Small intestine (tissue), 7 donors: Measurements from ENCODE around the gene KRT9. TPM values are rescaled to one million over a fixed set of nuclear protein-coding genes. Genes with fewer than 3 reads are reported as not detected.
A peak's percentile ranks its signal among the peaks of the same experiment; 100 is the strongest.
"Not testable (repeated sequence)": the region's sequence is repeated elsewhere in the genome, so short reads cannot be mapped to it uniquely, and the experiment has no call there.

Source experiments
- DNase-seq, 2 donors: peaks; one replicate each; pipeline versions ENCODE4 v3.0.0 to v3.0.0-alpha.2; 2013
- FAIRE-seq: peaks from 2 replicates; lab custom pipeline; 2012; peaks lifted over from hg19 to GRCh38; lab: Jason Lieb, UNC
- H3K27ac ChIP-seq, 3 donors: one replicate each; pipeline ENCODE4 v1.5.1; 2013; ENCODE audit warnings: low read length in 2 of 3, mild to moderate bottlenecking in 2 of 3, control low read depth in 1 of 3, inconsistent platforms in 1 of 3, low read depth in 1 of 3, moderate library complexity in 1 of 3
- H3K27me3 ChIP-seq, 3 donors: one replicate each; pipeline ENCODE4 v1.6.1; 2013; ENCODE audit warnings: low read length in 3 of 3, inconsistent platforms in 1 of 3; ENCODE audit not compliant: control insufficient read depth in 3 of 3, insufficient read depth in 3 of 3
- H3K36me3 ChIP-seq, 3 donors: one replicate each; pipeline ENCODE4 v1.6.1; 2013; ENCODE audit warnings: low read length in 3 of 3, inconsistent platforms in 1 of 3, low read depth in 1 of 3, mild to moderate bottlenecking in 1 of 3, moderate library complexity in 1 of 3; ENCODE audit not compliant: control insufficient read depth in 3 of 3, insufficient read depth in 2 of 3
- H3K4me1 ChIP-seq, 3 donors: one replicate each; pipeline ENCODE4 v1.6.1; 2013; ENCODE audit warnings: low read length in 2 of 3, inconsistent platforms in 1 of 3, low read depth in 1 of 3, mild to moderate bottlenecking in 1 of 3, moderate library complexity in 1 of 3; ENCODE audit not compliant: control insufficient read depth in 3 of 3, insufficient read depth in 2 of 3
- H3K4me3 ChIP-seq, 3 donors: one replicate each; pipeline ENCODE4 v1.5.1; 2013; ENCODE audit warnings: low read length in 3 of 3, control low read depth in 1 of 3, inconsistent platforms in 1 of 3, low read depth in 1 of 3, mild to moderate bottlenecking in 1 of 3, moderate library complexity in 1 of 3
- H3K9me3 ChIP-seq, 2 donors: one replicate each; pipeline ENCODE4 v1.6.1; 2013; ENCODE audit warnings: low read depth in 1 of 2, low read length in 1 of 2; ENCODE audit not compliant: control insufficient read depth in 2 of 2, insufficient read depth in 1 of 2
- WGBS, 3 donors: extraction: QIAGEN DNeasy Blood & Tissue Kit; methylation state at CpG; one replicate each; pipeline ENCODE4 v1.1.7; 2013; 5-methylcytosine and 5-hydroxymethylcytosine counted together
- polyA plus RNA-seq, 4 donors: library from polyadenylated mRNA; stranded (reverse) in 3 of 4; unstranded in 1 of 4; fragments of 200-250 nt in 3 of 4; fragments of 120-200 nt in 1 of 4; gene quantifications; one replicate each; pipeline versions ENCODE4 v1.2.1 to v1.2.3, GENCODE V29; 2013
- donor health status: healthy with polysubstance abuse.
- donor health status: control.
- donor health status: control.
- donor health status: Bipolar disorder and iron deficiency.
- donor health status: healthy.

Gene KRT9
- polyA plus RNA-seq, 4 donors = 0.15 TPM; not detected in 3

DNA sequence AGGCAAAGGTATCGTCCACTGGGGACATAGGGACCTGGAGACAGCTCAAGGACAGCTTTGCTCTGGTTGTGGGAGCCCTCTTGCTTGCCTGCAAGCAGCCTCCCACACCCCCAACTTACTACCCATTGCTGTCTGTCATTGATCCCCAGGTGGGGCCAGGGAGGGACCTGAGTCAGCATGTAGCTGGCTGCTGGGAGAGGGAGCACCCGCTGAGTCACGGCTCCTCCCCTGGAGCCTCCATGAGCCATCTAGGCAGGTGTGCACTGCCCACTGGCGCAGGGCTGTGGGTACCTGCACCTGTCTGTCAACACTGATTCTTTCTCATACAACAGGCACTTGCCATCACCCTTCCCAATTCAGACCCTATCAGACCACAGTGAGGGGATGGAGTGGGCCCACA is 4.9 kb upstream of the KRT9 start:
- H3K27ac ChIP-seq, H3K36me3 ChIP-seq, FAIRE-seq, H3K9me3 ChIP-seq, H3K4me3 ChIP-seq, H3K4me1 ChIP-seq: not testable (repeated sequence)
- peak in 1 of 2 donors; percentile 70 for DNase-seq
- H3K27me3 ChIP-seq = peaks cover 0 to 19% (median 0%) of the 10 kb centered on the region in 3 donors
- WGBS, 3 donors = 38 to 69% (median 67%) methylated on average over 1 to 4 of the region's 4 CpGs

DNA sequence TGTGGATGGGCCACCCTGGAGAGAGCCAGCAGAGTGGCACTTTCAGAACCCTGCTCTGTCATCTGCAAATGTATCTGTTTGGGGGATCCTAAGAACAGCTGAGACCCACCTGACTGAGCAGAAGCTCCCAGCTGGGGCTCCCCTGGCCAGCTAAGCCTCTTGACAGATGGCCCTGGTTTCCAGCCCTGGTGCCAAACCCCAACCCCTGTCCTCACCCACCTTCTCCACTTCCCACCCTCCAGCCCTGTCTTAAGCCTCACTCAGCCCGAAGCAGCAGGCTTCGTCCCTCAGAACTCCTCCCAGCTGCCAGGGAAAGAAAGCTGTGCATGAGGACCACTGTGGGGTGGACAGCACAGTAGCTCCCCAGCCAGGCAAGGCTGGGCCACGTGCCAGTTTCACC is 3.5 kb upstream of the KRT9 start:
- Histone ChIP-seq H3K9me3 (no peaks in the 10 kb centered on the region), H3K4me1 (peaks cover 0 to 2% (median 0%) of the 10 kb centered on the region in 3 donors), H3K27me3 (peaks cover 0 to 23% (median 0%) of the 10 kb centered on the region in 3 donors), H3K36me3 (no peaks in the 10 kb centered on the region), H3K27ac (no peak overlapping the region), H3K4me3 (no peak overlapping the region)
- FAIRE-seq (no peak), DNase-seq (no peak)
- 59 to 80% (median 73%) methylated on average over 3 of the region's 3 CpGs for WGBS, 3 donors

DNA sequence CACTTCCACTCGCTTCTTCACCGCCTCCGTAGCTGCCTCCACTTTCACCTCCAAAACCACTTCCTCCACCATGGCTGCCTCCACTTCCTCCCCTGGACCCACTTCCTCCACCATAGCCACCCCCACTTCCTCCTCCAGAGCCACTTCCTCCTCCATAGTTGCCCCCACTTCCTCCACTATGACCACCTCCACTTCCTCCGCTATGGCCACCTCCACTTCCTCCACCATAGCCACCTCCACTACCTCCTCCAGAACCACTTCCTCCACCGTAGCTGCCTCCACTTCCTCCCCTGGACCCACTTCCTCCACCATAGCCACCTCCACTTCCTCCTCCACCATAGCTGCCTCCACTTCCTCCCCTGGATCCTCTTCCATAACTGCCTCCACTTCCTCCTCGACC is 4.5 kb downstream of the KRT9 start:
- Histone ChIP-seq H3K27ac (no peak overlapping the region), H3K4me3 (no peak overlapping the region), H3K4me1 (no peaks in the 10 kb centered on the region), H3K36me3 (no peaks in the 10 kb centered on the region), H3K27me3 (peaks cover 0 to 47% (median 3%) of the 10 kb centered on the region in 3 donors), H3K9me3 (peaks cover 0 to 4% of the 10 kb centered on the region in 2 donors)
- DNase-seq (no peak), FAIRE-seq (no peak)
- 72 to 92% (median 83%) methylated on average over 6 of the region's 6 CpGs for WGBS, 3 donors

DNA sequence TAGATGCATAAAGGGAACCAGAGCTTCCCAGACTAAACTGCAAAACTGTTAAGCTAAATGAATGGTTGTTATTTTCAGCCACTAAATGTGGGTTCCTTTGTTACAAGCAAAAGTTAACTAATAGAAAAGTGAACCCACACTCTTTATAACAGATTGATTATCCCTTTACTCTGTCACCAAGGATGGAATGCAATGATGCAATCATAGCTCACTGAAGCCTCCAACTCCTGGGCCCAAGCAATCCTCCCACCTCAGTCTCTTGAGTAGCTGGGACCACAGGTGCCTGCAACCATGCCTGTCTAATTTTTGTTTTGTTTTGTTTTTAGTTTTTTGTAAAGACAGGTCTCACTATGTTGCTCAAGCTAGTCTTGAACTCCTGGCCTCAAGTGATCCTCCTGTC is 6.5 kb downstream of the KRT9 start:
- H3K27ac ChIP-seq = no peak overlapping the region
- H3K36me3 ChIP-seq = no peaks in the 10 kb centered on the region
- no peaks in the 10 kb centered on the region for H3K4me1 ChIP-seq
- DNase-seq = no peak
- H3K9me3 ChIP-seq = peaks cover 0 to 4% of the 10 kb centered on the region in 2 donors
- FAIRE-seq = no peak
- peaks cover 0 to 38% (median 3%) of the 10 kb centered on the region in 3 donors for H3K27me3 ChIP-seq
- no peak overlapping the region for H3K4me3 ChIP-seq

DNA sequence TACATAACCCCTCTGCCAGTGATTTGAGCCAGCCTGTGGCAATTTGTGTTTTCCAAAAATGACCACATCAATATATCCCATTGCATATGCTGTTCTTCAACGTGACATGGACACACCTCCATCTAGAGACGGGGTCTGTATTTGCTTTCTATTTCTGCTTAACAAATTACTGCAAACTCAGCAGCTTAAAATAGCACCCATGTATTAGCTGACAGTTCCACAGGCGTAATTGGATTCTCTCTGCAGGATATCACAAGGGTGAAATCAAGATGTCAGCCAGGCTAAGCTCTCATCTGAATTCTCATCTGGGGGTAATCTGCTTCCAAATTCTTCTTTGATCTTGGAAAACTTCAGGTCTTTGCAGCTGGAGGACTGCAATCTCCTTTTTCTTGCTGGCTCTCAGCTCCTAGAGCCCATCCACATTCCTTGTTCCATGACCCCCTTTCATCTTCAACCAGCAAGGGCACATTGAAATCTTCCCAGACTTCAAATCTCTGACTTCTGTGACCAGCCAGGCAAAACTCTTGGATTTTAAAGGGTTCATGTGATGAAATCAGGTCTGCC is 8.2 kb downstream of the KRT9 start:
- no peak for DNase-seq
- no peaks in the 10 kb centered on the region for H3K36me3 ChIP-seq
- peaks cover 0 to 4% of the 10 kb centered on the region in 2 donors for H3K9me3 ChIP-seq
- FAIRE-seq = no peak
- H3K27me3 ChIP-seq = peaks cover 0 to 36% (median 3%) of the 10 kb centered on the region in 3 donors
- no peak overlapping the region for H3K27ac ChIP-seq
- 43 to 59% (median 47%) methylated on average over 3 of the region's 3 CpGs for WGBS, 3 donors
- no peak overlapping the region for H3K4me3 ChIP-seq
- H3K4me1 ChIP-seq = no peaks in the 10 kb centered on the region

DNA sequence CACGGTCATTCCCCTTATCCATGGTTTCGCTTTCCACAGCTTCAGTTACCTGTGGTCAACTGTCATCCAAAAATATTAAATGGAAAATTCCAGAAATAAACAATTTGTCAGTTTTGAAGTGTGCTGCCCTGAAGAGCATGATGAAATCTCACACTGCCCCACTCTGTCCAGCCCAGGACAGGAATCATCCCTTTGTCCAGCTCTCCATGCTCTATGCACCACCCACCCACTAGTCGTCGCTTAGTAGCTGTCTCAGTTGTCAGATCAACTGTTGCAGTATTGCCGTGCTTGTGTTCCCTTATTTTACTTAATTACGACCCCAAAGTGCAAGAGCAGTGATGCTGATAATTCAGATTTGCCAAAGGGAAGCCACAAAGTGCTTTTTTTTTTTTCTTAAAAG is 10.3 kb downstream of the KRT9 start:
- 69 to 77% (median 73%) methylated on average over 6 of the region's 6 CpGs for WGBS, 3 donors
- FAIRE-seq (no peak), DNase-seq (no peak)
- Histone ChIP-seq H3K9me3 (no peaks in the 10 kb centered on the region), H3K27ac (no peak overlapping the region), H3K4me1 (no peaks in the 10 kb centered on the region), H3K36me3 (no peaks in the 10 kb centered on the region), H3K27me3 (peaks cover 0 to 19% (median 3%) of the 10 kb centered on the region in 3 donors), H3K4me3 (no peak overlapping the region)

DNA sequence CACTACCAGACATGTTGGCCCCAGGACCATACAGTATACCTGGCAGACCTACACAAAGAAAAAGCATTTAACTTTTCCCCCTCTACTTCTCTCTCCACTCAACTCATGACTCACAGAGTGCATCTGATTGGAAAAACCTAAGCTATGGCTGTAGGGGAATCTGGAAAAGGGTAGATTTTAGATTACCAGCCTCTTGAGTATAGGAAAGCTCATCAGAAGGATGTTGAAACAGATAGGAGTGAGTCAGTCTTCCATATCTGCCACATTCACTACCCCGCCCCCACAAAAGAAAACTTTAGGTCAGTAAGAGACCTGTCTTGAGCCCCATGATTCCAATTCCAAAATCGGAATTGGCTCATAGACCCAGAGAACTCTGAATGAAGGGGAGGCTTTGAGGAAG is 12.3 kb downstream of the KRT9 start:
- Histone ChIP-seq H3K27ac (no peak overlapping the region), H3K27me3 (peaks cover 0 to 15% (median 3%) of the 10 kb centered on the region in 3 donors), H3K4me3 (no peak overlapping the region), H3K4me1 (no peaks in the 10 kb centered on the region), H3K36me3 (no peaks in the 10 kb centered on the region), H3K9me3 (no peaks in the 10 kb centered on the region)
- no peak for FAIRE-seq
- DNase-seq = no peak
- WGBS, 3 donors = 82 to 94% (median 89%) methylated on average over 2 of the region's 2 CpGs

DNA sequence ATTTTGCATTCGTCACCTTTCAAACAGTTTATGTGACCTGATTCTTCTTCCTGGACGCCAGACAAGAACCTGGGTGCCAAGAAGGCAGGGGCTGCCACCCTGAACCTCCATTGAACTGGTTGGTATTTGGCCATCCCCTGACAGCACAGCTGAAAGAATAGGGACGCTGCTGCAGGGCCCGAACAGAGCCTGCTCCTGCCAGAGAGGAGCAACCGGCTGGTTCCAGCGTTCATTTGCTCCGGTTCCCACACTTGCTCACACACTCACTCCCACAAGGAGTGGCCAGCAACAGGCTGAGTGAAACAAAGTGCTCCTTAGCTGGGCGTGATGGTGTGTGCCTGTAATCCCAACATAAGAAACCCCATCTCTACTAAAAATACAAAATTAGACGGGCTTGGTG is 14.9 kb downstream of the KRT9 start:
- FAIRE-seq (no peak), DNase-seq (no peak)
- Histone ChIP-seq H3K4me1 (no peaks in the 10 kb centered on the region), H3K9me3 (no peaks in the 10 kb centered on the region), H3K4me3 (no peak overlapping the region), H3K36me3 (no peaks in the 10 kb centered on the region), H3K27me3 (peaks cover 0 to 5% (median 0%) of the 10 kb centered on the region in 3 donors), H3K27ac (no peak overlapping the region)
- WGBS, 3 donors = 80 to 90% (median 80%) methylated on average over 9 of the region's 9 CpGs

DNA sequence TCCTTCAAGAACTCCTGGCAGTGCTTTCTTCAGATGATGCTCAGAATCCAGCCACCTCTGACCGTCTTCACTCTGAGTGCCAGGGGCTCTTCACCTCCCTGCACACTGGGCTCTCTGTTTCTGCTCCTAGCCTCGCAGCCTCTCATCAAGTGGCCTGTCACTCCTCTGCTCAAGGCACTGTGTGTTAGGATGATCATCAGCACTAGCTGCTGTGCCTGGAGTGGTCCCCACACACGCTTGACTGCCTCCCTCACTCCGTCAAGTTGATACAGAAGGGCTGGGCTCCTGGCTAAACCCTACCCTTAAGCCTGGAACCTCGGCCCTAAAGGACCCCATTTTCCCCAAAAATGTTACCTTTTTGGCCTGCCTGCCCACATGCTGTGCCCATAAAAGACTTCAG is 15.6 kb downstream of the KRT9 start:
- WGBS, 3 donors = 64 to 82% (median 71%) methylated on average over 5 of the region's 5 CpGs
- FAIRE-seq (no peak), DNase-seq (no peak)
- Histone ChIP-seq H3K4me3 (no peak overlapping the region), H3K9me3 (no peaks in the 10 kb centered on the region), H3K27me3 (peaks cover 0 to 5% (median 0%) of the 10 kb centered on the region in 3 donors), H3K4me1 (no peaks in the 10 kb centered on the region), H3K27ac (no peak overlapping the region), H3K36me3 (no peaks in the 10 kb centered on the region)
